Stimulated activated naive CD8-positive, alpha-beta T cell treated with anti-CD3 and anti-CD28 coated beads, Interleukin-15, Interleukin-2, amounts not matched to agents 100 U/mL and 50 U/mL, for 24 hours (primary cell): ENCODE measurements around the gene ADORA1.

Experiments used
- ATAC-seq: fragments of 150-1000 bp; cut with Tn5 transposase; one replicate; pipeline ENCODE4 v1.10.0; 2021
- DNase-seq: peaks from one replicate; pipeline ENCODE4 v3.0.0; 2021

ADORA1 gene

DNA sequence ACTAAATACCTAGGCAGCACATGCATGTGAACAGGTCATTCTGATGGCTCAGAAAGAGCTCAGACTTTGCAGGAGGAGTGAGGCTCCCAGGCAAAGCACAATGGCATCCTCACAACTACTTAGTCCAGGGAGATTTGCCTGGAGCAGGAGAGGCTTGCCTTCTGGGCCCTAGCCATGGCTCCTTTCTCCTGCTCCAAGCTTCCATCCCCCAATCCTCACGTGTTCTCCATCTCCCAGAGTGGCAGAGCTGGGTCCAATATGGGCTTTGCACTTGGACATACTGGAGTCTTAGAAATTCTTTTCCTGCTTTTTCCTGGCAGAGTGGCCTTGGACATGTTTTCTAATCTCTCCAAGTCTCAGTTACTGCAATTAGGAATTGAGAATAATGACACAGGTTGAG is 32.3 kb downstream of the ADORA1 start:
- no peak for ATAC-seq
- no peak for DNase-seq

GRCh38 chr1:203161175-203161574 is 33.6 kb downstream of the ADORA1 start:
- ATAC-seq (no peak), DNase-seq (no peak)

GRCh38 chr1:203161703-203162102 is 34.2 kb downstream of the ADORA1 start:
- no peak for DNase-seq
- no peak for ATAC-seq

DNA sequence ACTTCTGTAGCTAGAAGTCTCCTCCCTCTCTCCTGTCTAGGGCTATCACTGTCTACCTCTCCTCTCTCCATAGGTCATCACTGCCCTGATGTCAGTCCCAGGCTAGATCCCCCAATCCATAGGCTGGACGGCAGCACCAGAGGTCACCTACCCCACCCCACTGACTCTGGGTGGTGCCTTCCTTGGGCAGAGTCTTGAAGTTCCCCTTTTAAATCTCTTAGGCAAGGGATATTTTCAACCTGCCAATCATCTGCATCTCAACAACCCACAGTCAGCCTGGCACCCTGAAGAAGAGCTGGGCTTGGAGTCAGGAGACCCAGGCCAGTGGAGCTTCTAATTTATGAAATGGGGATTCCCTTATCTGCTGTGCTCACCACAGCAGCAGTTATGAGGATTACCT is 34.9 kb downstream of the ADORA1 start:
- DNase-seq (no peak), ATAC-seq (no peak)

GRCh38 chr1:203163891-203164635 is 36.5 kb downstream of the ADORA1 start:
- ATAC-seq, result no peak
- no peak for DNase-seq

GRCh38 chr1:203165101-203165799 is 37.7 kb downstream of the ADORA1 start:
- ATAC-seq (no peak), DNase-seq (no peak)

- DNase-seq (no peak), ATAC-seq (no peak)
Observed at GRCh38 chr1:203165800-203166161, 38.3 kb downstream of the ADORA1 start.

GRCh38 chr1:203166192-203166940 is 38.8 kb downstream of the ADORA1 start:
- DNase-seq, result no peak
- peak; percentile 34 for ATAC-seq

- DNase-seq (no peak), ATAC-seq (no peak)
Observed at GRCh38 chr1:203167026-203167912, 39.7 kb downstream of the ADORA1 start.

- DNase-seq (no peak), ATAC-seq (no peak)
Observed at GRCh38 chr1:203167913-203168200, 40.3 kb downstream of the ADORA1 start.

- DNase-seq (no peak), ATAC-seq (no peak)
Observed at GRCh38 chr1:203168256-203168786, 40.8 kb downstream of the ADORA1 start.

DNA sequence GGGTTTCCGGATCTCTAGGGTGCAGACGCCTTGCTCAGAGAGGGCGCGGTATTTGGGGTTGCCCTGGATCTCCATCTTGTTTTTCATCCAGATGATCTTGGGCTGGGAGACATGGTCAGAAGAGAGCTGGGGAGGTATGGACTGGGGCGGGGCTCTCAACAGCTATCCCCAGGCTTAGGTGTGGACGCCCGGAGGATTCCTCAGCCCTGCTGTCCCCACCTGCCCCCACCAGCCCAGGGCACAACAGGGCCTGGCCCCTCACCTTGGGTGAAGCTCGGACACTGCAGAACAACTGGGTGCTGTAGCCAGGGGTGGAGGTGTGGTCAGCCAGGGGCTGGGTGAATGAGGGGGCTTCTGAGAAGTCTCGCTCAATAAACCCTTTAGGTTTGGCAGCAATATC is 41.5 kb downstream of the ADORA1 start:
- no peak for ATAC-seq
- DNase-seq, result no peak

- ATAC-seq, result no peak
- DNase-seq, result no peak
Observed at GRCh38 chr1:203169770-203170520, 42.4 kb downstream of the ADORA1 start.

DNA sequence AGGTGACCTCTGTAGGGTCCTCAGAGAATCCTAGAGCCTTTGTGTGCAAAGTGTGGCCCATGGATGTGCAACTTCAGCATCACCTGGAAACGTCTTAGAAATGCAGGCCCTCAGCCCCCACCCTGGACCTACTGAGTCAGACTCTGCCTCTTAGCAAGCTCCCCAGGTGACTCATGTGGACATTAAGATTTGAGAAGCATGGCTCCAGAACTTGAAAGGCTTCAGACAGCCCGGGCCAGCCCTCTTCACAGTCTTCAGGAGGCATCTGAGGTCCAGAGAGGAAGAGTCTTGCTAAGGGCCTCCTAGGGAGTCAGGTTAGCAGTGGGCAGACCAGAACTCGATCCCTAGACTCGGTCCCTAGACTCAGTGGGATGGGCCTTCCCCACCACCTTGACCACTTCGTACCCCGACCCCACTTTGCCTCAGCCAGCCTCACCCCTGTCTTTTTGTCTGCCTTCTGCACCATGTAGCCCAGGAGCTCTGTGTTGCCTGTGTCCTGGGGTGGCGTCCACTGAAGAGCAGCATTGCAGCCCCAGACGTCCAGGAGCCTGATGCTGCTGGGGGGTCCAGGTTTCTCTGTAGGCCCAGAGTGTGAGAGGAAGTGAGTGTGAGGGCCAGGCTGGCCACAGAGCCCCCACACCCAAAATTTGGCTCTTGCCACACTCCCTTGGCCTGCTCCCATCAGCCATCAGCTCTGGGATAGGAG is 43.3 kb downstream of the ADORA1 start:
- DNase-seq (no peak), ATAC-seq (no peak)

DNA sequence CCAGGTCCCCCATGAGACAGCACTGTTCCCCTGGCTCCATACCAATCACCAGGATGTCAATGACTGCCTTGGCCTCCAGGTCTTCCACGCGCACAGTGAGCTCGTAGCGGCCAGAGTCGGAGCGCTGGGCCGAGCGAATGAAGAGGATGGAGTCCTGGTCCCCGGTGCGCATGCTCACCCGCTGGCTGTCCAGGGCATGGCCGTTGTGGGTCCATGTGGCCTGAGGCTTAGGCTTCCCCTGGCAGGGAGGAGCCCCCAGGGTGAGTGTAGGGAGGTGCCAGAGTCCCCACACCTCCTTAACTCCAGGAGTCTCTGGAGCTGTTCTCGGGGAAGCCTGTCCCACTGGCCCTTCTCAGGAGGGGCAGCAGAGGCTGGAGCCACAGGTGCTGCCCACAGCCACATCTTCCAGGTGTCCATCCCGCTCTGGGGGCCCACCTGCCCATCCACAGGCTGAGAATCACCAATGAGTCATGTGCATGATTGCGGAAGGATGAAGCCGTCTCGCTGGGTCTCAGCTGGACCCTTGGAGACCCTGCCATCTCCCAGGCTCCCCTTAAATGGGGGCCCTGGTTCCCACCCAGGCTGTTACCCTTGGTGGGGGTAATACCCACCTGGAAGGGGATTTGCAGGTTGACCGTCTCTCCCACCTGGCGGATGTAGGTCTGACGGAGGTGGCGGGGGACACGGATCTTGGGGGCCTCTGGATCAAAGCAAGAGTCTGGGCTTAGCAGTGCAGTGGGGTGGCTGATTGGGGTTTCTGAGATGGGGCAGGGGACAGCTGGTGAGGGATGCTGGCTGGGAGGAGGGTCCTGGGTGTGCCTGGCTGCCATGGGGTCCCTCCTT is 44.0 kb downstream of the ADORA1 start:
- ATAC-seq (no peak), DNase-seq (no peak)

DNA sequence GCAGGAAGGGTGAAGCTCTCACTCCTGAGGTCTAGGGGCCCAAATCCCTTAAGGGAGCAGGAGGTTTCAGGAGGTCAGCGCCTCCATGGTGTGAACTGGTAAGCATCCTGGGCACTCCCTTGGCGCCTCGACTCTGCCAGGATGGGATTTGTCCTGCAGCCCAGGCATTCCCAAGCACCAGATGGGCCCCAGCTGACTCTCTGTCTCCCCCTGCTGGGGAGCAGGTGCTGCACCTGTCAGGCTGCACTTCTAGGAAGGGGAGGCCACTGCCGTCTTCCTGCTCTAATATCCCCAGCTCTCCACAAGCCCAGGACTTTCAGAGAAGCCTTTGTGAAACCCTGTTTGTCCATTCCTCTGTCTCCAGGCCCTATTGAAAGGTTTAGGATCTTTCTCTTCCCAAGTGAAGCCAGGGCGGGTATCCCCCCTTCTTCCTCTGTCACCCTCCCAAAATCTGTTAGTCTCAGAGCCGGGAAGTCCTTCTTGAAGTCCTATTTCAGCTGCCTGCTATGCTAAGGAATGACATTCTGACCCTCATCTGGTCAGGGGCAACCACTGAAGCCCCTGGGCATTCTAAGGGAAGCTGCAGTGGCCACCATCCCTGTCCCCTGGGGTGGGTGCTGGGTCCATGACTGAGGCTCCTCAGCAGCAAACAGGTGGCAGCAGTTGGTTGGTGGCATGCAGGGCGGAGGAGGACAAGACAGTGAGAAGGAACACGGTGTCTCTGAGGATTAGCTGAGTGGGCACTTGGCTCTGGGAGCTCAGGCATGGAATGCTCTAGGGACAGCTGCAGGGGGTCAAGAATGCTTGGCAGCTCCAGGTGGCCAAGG is 44.9 kb downstream of the ADORA1 start:
- peak; percentile 29 for ATAC-seq

GRCh38 chr1:203173011-203173555 is 45.6 kb downstream of the ADORA1 start:
- ATAC-seq (no peak), DNase-seq (no peak)

More for the DNA sequence above, 44.9 kb downstream of the ADORA1 start:
- DNase-seq, result peak; percentile 71

DNA sequence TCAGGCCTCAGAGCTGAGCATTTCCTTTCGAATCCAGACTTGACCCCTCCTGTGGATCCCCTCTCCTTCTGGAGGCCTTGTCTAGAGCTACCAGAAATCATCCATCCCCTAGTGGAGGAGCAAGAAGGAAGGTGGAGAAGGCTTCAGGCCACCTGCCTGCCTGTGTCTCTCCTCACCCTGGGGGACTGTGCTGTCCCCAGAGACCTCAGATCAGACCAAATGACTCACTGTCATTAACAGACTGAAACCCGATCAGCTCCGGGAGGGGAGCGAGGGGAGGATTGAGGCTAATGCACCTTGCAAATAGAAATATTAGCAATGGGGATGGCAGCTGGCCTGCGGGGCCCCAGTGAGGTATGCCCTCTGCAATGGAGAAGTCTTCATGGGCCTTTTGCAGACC is 46.0 kb downstream of the ADORA1 start:
- no peak for DNase-seq
- no peak for ATAC-seq
